CD1c-positive myeloid dendritic cell (primary cell): ENCODE data around the gene CBX1.

Experiments
- DNase-seq: peaks from one replicate; pipeline ENCODE4 v3.0.0-alpha.2; 2016; ENCODE audit errors: extremely low spot score

The CBX1 gene

DNA sequence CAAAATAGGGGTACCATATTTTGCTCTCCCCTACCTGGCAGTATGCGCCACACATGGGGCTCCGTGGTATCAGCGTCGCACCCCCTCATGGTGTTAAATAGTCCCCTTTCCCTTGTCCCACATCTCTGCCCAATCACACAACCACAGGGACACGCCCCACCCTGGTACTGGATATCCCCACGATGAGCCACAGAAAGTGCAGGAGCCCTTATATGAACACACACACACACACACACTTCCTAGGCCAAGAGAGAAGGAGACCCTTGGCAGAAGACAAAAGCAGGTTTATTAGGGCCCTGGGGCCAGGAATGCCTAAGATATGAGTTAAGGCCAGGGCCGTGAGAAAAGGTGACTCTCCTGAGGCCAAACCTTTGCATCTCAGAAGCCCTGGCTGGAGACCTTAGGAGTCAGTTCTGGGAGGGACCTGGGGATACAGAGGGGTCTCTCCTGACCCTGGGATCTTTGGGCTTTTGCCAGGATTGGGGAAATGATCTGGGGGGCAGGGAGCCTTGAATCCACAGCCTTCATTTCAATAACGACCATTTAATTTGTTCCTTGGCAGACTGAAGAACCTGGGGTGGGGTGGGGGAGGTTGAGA lies 75.3 kb downstream of the CBX1 start:
- DNase-seq, result no peak

DNA sequence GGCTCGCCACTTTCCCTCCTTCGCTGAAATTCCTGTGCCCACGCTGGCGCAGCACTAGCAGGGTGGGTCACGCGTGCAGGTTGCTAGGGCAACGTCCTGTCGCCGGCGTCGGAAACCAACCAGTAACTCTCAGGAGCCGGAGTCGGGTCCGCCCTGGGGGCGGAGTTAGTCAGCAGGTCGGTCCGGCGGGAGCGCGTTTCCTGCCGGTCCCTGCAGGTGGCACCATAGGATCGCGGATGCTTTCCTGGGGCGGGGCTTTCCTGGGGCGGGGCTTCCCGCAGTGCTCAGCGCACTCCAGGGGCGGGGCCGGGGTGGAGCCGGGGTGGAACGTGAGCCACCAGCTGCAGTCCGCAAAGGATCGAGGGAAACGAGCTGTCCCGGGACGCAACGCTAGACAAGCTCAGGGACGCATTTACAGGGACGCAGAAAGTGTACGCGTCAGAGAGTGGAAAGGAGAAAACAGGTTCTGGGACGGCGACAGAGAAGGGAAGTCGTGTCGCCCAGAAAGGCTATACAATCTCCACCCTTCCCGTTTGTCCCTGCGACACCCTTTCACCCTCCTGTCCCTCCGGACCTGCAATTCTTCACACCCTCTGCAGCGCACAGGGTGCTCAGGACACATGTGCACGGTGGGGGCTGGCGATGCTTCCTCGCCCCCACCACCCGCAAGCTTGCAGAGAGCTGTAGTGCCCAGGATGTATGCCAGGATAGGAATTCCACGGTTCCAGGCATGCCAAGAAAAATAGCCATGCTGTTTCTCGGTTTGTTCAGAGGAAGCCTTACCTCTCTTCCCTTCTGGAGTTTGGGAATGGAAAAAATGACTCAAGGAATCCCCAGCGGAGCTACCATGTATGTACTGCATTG lies 76.0 kb downstream of the CBX1 start:
- DNase-seq, result peak; percentile 99

- peak; percentile 56 for DNase-seq
These were observed 76.9 kb downstream of the CBX1 start for GRCh38 chr17:48024149-48025039.

DNA sequence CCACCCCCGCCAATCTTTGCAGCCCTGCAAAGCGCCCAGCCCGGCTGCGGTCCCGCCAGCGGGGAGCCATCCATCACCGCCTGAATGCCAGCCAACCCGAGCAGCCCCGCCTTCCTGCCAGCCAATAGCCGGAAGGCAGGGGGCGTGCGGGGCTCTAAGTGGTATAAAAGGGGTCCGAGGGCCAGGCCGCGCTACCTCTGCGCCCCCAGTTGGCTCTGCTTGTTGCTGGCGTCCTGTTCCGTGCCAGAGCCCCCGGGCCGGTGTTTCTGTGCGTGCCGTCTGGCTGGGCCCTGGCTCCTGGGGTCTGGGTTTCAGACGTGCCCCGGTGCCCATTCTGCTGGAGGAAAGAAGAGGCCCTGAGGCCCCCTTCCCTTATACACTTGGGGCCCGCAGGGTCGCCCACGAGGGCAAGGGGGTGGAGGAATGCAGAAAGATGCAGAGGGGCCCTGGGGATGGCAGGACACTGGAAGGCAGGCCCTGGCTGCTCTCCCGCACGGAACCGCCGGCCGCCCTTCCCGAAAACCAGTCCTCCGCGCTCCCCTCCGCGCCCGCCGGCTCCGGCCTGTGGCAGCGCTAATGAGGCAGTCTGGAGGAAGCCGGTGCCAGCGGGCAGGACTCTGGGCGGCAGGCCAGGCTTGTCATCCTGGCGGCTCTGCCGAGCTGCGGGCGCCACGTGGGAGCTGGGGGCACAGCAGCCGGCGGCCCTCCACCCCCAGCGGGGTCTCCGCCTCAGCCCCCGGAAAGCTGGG lies 77.7 kb downstream of the CBX1 start:
- peak; percentile 75 for DNase-seq

- no peak for DNase-seq
These were observed 78.4 kb downstream of the CBX1 start for GRCh38 chr17:48022901-48023300.

DNA sequence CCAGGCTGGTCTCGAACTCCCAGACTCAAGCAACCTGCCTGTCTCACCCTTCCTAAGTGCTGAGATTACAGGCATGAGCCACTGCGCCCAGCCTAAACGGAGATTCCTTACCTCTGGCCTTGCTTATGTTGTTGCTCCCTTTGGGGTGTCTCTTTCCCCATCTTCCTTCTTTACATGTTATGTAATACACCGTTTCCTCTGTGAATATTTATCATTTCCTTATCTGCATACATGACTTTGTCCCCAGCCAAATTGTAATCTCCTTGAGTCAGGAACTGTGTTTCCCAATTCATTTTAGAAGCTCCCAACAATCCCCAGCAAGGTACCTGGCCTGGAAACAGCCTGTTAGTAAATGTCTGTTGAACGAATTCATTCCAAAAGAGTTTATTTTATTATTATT lies 79.3 kb downstream of the CBX1 start:
- peak; percentile 26 for DNase-seq
